Nephron progenitor cell (in vitro differentiated cells): ENCODE data around the gene VRK1.
"Not testable (repeated sequence)": the region's sequence is repeated elsewhere in the genome, so short reads cannot be mapped to it uniquely, and the experiment has no call there.

Experiments used
- DNase-seq: peaks from one replicate; pipeline ENCODE4 v3.0.0; 2021
- H3K27ac Mint-ChIP-seq: 2 replicates; pipeline ENCODE4 v1.8.0; 2021; ENCODE audit warnings: mild to moderate bottlenecking, moderate library complexity, mixed read lengths
- H3K27me3 Mint-ChIP-seq: 2 replicates; pipeline ENCODE4 v1.8.0; 2021; ENCODE audit warnings: mild to moderate bottlenecking, low read depth, mixed read lengths; ENCODE audit not compliant: poor library complexity
- H3K36me3 Mint-ChIP-seq: 2 replicates; pipeline ENCODE4 v1.8.0; 2021; ENCODE audit warnings: low read depth, mixed read lengths
- H3K4me1 Mint-ChIP-seq: 2 replicates; pipeline ENCODE4 v1.8.0; 2021; ENCODE audit warnings: mixed read lengths
- H3K4me3 Mint-ChIP-seq: 2 replicates; pipeline ENCODE4 v1.8.0; 2021; ENCODE audit warnings: mild to moderate bottlenecking, moderate library complexity, mixed read lengths
- H3K9me3 Mint-ChIP-seq: 2 replicates; pipeline ENCODE4 v1.8.0; 2021; ENCODE audit warnings: mild to moderate bottlenecking, moderate library complexity, mixed read lengths
- TF ChIP-seq, protein P1 (sequence below): fragments of 200-600 bp; sonication (generic); IDR thresholded peaks from 2 replicates; pipeline ENCODE4 v1.5.0; 2021; ENCODE audit warnings: antibody characterized with exemption

The VRK1 gene

DNA sequence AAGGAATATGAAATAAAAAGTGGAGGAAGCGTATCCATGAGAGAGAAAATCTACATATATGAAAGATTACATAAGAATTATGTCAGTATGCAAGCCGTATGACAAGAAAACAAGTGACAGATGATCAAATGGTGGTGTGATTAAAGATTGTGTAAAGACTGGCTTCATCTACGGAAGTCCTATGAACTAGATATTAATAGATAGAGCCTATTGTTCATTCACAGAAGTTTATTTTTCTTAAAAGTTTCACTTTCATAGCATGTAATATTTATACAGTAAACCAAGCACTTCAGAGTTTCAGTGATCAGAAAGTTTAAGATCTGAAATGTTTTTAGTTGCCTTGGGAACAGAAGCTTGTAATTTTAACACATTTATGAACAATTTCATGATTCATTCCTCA is 84.5 kb downstream of the VRK1 start:
- no peak overlapping the region for H3K27ac Mint-ChIP-seq
- peaks cover 44% of the 10 kb centered on the region for H3K36me3 Mint-ChIP-seq
- TF ChIP-seq, protein P1, sequence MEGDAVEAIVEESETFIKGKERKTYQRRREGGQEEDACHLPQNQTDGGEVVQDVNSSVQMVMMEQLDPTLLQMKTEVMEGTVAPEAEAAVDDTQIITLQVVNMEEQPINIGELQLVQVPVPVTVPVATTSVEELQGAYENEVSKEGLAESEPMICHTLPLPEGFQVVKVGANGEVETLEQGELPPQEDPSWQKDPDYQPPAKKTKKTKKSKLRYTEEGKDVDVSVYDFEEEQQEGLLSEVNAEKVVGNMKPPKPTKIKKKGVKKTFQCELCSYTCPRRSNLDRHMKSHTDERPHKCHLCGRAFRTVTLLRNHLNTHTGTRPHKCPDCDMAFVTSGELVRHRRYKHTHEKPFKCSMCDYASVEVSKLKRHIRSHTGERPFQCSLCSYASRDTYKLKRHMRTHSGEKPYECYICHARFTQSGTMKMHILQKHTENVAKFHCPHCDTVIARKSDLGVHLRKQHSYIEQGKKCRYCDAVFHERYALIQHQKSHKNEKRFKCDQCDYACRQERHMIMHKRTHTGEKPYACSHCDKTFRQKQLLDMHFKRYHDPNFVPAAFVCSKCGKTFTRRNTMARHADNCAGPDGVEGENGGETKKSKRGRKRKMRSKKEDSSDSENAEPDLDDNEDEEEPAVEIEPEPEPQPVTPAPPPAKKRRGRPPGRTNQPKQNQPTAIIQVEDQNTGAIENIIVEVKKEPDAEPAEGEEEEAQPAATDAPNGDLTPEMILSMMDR, result no peak

DNA sequence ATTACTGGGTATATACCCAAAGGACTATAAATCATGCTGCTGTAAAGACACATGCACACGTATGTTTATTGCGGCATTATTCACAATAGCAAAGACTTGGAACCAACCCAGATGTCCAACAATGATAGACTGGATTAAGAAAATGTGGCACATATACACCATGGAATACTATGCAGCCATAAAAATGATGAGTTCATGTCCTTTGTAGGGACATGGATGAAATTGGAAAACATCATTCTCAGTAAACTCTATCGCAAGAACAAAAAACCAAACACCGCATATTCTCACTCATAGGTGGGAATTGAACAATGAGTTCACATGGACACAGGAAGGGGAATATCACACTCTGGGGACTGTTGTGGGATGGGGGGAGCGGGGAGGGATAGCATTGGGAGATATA is 86.8 kb downstream of the VRK1 start:
- not testable (repeated sequence) for H3K27ac Mint-ChIP-seq, H3K27me3 Mint-ChIP-seq, H3K4me3 Mint-ChIP-seq, DNase-seq
- Mint-ChIP-seq H3K36me3 (peaks cover 44% of the 10 kb centered on the region), H3K9me3 (peaks cover 19% of the 10 kb centered on the region), H3K4me1 (peaks cover 16% of the 10 kb centered on the region)

More for the DNA sequence above, 84.5 kb downstream of the VRK1 start:
- DNase-seq, result no peak
- H3K4me1 Mint-ChIP-seq, result no peaks in the 10 kb centered on the region
- H3K4me3 Mint-ChIP-seq, result no peak overlapping the region
- H3K9me3 Mint-ChIP-seq, result peaks cover 19% of the 10 kb centered on the region
- no peaks in the 10 kb centered on the region for H3K27me3 Mint-ChIP-seq

DNA sequence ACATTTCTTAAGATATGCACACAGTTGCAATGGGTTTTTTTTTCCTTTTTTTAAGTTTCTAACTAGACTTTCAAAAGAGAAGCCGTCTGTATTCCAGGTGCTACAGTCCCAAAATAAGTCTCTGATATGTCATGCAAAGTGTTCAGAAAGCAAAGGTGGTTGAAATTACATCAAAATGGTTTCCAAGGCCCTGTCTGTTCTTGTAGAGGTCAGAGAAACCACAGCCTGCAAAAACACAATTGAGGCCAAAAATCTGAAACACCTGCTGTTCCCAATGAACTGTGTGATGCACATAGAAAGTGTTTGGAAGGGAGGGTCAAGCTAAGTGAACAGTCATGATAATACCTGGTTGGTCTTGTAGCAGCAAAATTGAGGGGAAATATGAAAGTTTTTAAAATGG is 91.0 kb downstream of the VRK1 start:
- H3K36me3 Mint-ChIP-seq, result peaks cover 17% of the 10 kb centered on the region
- no peak overlapping the region for H3K27ac Mint-ChIP-seq

DNA sequence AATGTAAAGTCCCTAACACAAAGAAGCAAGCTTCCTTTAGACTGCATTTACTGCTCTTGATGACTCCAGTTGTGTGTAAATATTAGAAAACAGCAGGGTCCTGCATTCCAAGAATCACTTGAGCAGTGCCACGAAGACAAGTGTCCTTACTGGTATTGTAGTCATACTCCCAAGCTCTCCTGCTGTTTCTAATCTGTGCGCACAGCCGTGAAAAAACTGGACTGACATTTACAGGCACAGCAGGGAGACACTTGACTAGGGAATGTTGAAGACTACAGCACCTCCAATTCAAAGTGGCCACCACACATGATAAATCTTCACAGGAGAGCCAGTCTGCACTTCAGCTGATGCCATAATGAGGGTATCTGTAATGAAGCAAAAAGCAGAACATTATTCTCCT is 91.4 kb downstream of the VRK1 start:
- H3K27me3 Mint-ChIP-seq, result no peaks in the 10 kb centered on the region
- no peak for DNase-seq
- TF ChIP-seq, protein P1, result no peak
- peaks cover 7% of the 10 kb centered on the region for H3K9me3 Mint-ChIP-seq
- no peak overlapping the region for H3K27ac Mint-ChIP-seq
- no peak overlapping the region for H3K4me3 Mint-ChIP-seq
- peaks cover 16% of the 10 kb centered on the region for H3K4me1 Mint-ChIP-seq
- peaks cover 17% of the 10 kb centered on the region for H3K36me3 Mint-ChIP-seq

More for the DNA sequence above, 91.0 kb downstream of the VRK1 start:
- H3K4me1 Mint-ChIP-seq, result peaks cover 16% of the 10 kb centered on the region
- peaks cover 7% of the 10 kb centered on the region for H3K9me3 Mint-ChIP-seq
- H3K27me3 Mint-ChIP-seq, result no peaks in the 10 kb centered on the region
- H3K4me3 Mint-ChIP-seq, result no peak overlapping the region
- TF ChIP-seq, protein P1, result no peak
- no peak for DNase-seq

DNA sequence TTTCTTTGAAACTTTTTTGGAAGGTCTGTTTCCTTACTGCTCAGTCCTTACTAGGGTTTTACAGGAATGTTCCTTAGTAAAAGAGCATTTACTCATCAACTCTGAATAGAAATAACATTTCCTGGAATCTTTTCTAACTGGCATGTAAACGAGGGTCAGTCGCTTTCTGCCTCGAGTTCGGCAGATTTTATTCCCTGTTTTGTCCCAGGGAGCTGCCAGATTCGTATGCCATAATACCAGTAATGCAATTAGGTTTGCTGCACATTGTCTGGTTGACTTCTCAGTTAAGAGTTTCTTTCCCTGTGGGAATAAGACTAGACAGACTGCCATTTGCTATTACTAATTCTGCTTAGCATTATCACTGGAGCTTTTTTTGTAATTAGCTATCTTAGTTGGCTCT is 91.9 kb downstream of the VRK1 start:
- DNase-seq, result no peak
- H3K36me3 Mint-ChIP-seq, result peaks cover 12% of the 10 kb centered on the region
- no peak overlapping the region for H3K27ac Mint-ChIP-seq
- H3K27me3 Mint-ChIP-seq, result no peaks in the 10 kb centered on the region
- peaks cover 16% of the 10 kb centered on the region for H3K4me1 Mint-ChIP-seq
- H3K9me3 Mint-ChIP-seq, result peaks cover 4% of the 10 kb centered on the region
- TF ChIP-seq, protein P1, result no peak
- H3K4me3 Mint-ChIP-seq, result no peak overlapping the region

DNA sequence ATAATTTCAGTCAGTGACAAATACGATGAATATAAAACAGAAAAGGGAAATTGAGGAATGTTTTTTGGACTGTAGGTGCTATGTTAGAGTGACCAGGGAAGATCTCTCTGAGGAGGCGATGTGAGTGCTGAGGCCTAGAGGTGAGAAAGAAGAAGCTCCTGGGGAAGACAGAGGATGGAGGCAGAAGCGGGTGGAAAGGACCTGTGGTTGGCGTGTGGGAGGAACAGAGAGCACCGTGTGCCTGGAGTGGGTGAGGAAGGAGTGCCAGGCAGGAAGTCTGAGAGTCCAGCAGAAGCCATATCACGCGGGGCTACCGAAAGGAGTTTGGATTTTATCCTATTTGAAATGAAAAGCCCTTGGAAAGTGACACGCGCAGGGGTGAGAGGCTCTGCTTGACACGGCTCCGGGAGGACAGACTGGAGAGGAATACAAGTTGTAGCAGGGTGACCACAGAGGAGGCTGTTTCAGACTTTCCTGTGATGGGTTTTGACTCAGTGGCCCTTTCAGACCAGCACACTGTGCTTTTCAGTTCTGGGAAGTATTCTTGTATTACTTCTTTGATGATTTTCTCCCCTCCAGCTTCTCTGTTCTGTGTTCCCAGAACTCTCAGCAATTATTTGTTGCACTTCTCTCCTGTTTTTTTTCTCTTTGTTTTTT is 96.9 kb downstream of the VRK1 start:
- Mint-ChIP-seq H3K27me3 (no peaks in the 10 kb centered on the region), H3K4me3 (no peak overlapping the region), H3K9me3 (no peaks in the 10 kb centered on the region), H3K27ac (peak overlapping the region; percentile 51), H3K36me3 (peaks cover 8% of the 10 kb centered on the region), H3K4me1 (no peaks in the 10 kb centered on the region)
- TF ChIP-seq, protein P1, result no peak
- DNase-seq, result no peak
